Measurements from ENCODE around the gene MMP14. TPM values are rescaled to one million over a fixed set of nuclear protein-coding genes. Genes with fewer than 3 reads are reported as not detected.
A peak's percentile ranks its signal among the peaks of the same experiment; 100 is the strongest.

Gene MMP14
- polyA plus RNA-seq, 1 experiment, result 365 TPM

GRCh38 chr14:22846811-22847307 lies 10.5 kb downstream of the MMP14 start:
- peak overlapping the region; percentile 100 for H3K27ac ChIP-seq (ENCODE audit: low read depth, low read length)
- peak overlapping the region; percentile 13; the same call in 1 of the 2 replicates for H3K4me3 ChIP-seq (ENCODE audit: low read depth, low read length)
- no peak; the same call in 1 of the 2 replicates for TF ChIP-seq CTCF (IDR thresholded peaks at IDR 0.05; ENCODE audit: low read depth, low read length)
- CTCF ChIA-PET, result interaction anchor here (0.6 kb wide), 1 partner anchor 12 kb away, joined by 3 read pairs; no protein-coding TSS in a partner anchor
- no peaks in the 10 kb centered on the region for H3K9me3 ChIP-seq (ENCODE audit: control insufficient read depth, insufficient read depth, low read length)
- H3K27me3 ChIP-seq (ENCODE audit: control insufficient read depth, insufficient read depth, low read length), result no peaks in the 10 kb centered on the region
- DNase-seq (ENCODE audit: low read depth, low spot score), result no peak
- POLR2A ChIA-PET, result interaction anchor here (2.3 kb wide), 1 partner anchor 9 kb away, joined by 76 read pairs; the partner anchor contains the start of gene MMP14

- Histone ChIP-seq H3K9me3 (ENCODE audit: control insufficient read depth, insufficient read depth, low read length) (no peaks in the 10 kb centered on the region), H3K4me3 (ENCODE audit: low read depth, low read length) (peak overlapping the region; percentile 23; the same call in 1 of the 2 replicates), H3K27me3 (ENCODE audit: control insufficient read depth, insufficient read depth, low read length) (no peaks in the 10 kb centered on the region), H3K27ac (ENCODE audit: low read depth, low read length) (peak overlapping the region; percentile 100)
- TF ChIP-seq CTCF (IDR thresholded peaks at IDR 0.05; ENCODE audit: low read depth, low read length), result peak; percentile 15; the same call in 1 of the 2 replicates
- POLR2A ChIA-PET, result interaction anchor here (0.9 to 2.3 kb wide), 7 partner anchors 10 to 214 kb away, joined by 3 to 76 read pairs (median 4); partner anchors contain the start of genes MMP14 and PRMT5
- no peak for DNase-seq (ENCODE audit: low read depth, low spot score)
- CTCF ChIA-PET, result interaction anchor here (0.6 to 8.5 kb wide), 7 partner anchors 9 to 291 kb away, joined by 3 to 217 read pairs (median 4); no protein-coding TSS in a partner anchor
These were observed 11.4 kb downstream of the MMP14 start for GRCh38 chr14:22847661-22848341.

GRCh38 chr14:22848351-22849164 lies 12.2 kb downstream of the MMP14 start:
- POLR2A ChIA-PET, result interaction anchor here (0.9 to 2.3 kb wide), 7 partner anchors 10 to 214 kb away, joined by 3 to 76 read pairs (median 4); partner anchors contain the start of genes MMP14 and PRMT5
- H3K4me3 ChIP-seq (ENCODE audit: low read depth, low read length), result peak overlapping the region; percentile 25; the same call in 1 of the 2 replicates

GRCh38 chr14:22849212-22849819 lies 12.9 kb downstream of the MMP14 start:
- H3K27ac ChIP-seq (ENCODE audit: low read depth, low read length), result peak overlapping the region; percentile 100
- ChIA-PET POLR2A (interaction anchor here (0.7 to 3.9 kb wide), 5 partner anchors 11 to 26 kb away, joined by 3 to 76 read pairs (median 15); partner anchors contain the start of gene MMP14), CTCF (interaction anchor here (0.6 to 8.5 kb wide), 9 partner anchors 11 to 293 kb away, joined by 3 to 217 read pairs (median 4); partner anchors contain the start of gene DAD1)
- no peak for DNase-seq (ENCODE audit: low read depth, low spot score)
- H3K27me3 ChIP-seq (ENCODE audit: control insufficient read depth, insufficient read depth, low read length), result no peaks in the 10 kb centered on the region
- TF ChIP-seq CTCF (IDR thresholded peaks at IDR 0.05; ENCODE audit: low read depth, low read length), result no peak
- H3K4me3 ChIP-seq (ENCODE audit: low read depth, low read length), result no peak overlapping the region
- H3K9me3 ChIP-seq (ENCODE audit: control insufficient read depth, insufficient read depth, low read length), result no peaks in the 10 kb centered on the region

More at GRCh38 chr14:22848351-22849164, 12.2 kb downstream of the MMP14 start:
- DNase-seq (ENCODE audit: low read depth, low spot score), result peak; percentile 89
- TF ChIP-seq CTCF (IDR thresholded peaks at IDR 0.05; ENCODE audit: low read depth, low read length), result 0 out of 2 replicates have a peak, but pooled peaks have one; percentile 1
- H3K27me3 ChIP-seq (ENCODE audit: control insufficient read depth, insufficient read depth, low read length), result no peaks in the 10 kb centered on the region
- peak overlapping the region; percentile 100 for H3K27ac ChIP-seq (ENCODE audit: low read depth, low read length)
- CTCF ChIA-PET, result interaction anchor here (0.5 to 8.5 kb wide), 10 partner anchors 10 to 293 kb away, joined by 3 to 217 read pairs (median 4); partner anchors contain the start of gene DAD1
- H3K9me3 ChIP-seq (ENCODE audit: control insufficient read depth, insufficient read depth, low read length), result no peaks in the 10 kb centered on the region

Measured in AG04450 (cell line).